ENCODE measurements around the gene ZNF714. TPM values are rescaled to one million over a fixed set of nuclear protein-coding genes. Genes with fewer than 3 reads are reported as not detected.
A peak's percentile ranks its signal among the peaks of the same experiment; 100 is the strongest.

The ZNF714 gene
- total and polyA plus RNA-seq, 9 of the 15 experiments (the other 6 are each of a cell fraction or from before 2014, with no cell fraction given), result 16.2 to 40.8 (median 28.9) TPM

DNA sequence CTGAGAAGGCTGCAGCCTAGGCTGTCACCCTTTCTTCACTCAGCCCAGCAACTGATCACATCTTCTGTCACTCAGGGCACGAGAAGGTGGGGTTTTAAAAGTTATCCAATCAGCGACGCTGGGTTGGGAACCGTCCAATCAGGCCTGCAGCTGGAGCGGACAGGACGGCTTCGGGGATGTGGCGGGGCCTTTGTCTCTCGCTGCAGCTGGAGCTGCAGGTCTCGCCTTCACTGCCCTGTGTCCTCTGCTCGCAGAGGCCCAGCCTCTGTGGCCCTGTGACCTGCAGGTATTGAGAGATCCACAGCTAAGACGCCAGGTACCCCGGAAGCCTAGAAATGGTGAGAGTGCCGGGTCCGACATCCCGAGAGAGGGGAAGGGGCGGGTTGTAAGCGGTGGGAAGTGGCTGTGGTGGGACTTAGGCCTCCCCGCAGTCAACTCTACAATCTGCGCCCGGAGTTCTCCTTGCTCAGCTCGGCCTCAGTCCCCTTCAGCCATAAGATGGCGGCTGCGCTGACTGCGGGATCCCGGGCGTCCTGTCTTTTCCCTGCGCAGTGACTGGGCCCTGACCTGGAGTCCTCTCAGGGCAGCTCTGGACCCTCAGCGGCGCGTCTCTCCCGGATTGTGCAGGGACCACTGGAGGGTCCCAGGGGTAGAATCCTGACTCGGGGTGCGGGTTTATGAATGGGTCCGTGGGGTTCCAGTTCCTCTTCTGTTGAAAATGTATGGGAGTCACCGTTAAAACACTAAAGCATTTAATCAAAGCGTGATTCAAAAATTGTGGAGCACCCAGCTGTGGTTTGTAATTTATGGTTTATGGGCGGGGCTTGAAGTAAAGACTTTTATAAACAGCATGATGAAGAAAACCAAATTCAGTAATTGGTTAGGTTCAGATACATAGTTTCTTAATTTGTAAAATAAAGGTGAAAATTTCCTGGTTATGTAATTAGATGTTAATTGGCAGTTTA lies at the start of gene ZNF714 (continued):
- TF ChIP-seq NR2C1 (IDR thresholded peaks at IDR 0.05) (no peak), NR2C1 (tag; IDR thresholded peaks at IDR 0.05) (no peak), ATF1 (CRISPR knock-in tag; IDR thresholded peaks at IDR 0.05) (no peak), ATF1 (tag; IDR thresholded peaks at IDR 0.05) (peak; percentile 63), HCFC1 (IDR thresholded peaks at IDR 0.05; ENCODE audit: low read depth, low read length) (no peak), BHLHE40 (IDR thresholded peaks at IDR 0.05; ENCODE audit: low read length) (no peak), POLR2AphosphoS5 (IDR thresholded peaks at IDR 0.05; ENCODE audit: control insufficient read depth, insufficient read depth, low read depth, low read length) (peak; percentile 79), NEUROD1 (IDR thresholded peaks at IDR 0.05; ENCODE audit: borderline replicate concordance, low read depth, low read length, partially characterized antibody) (peak; percentile 43), MTA2 (IDR thresholded peaks at IDR 0.05; ENCODE audit: low read depth) (no peak), NFIC (IDR thresholded peaks at IDR 0.05) (no peak; the same call in 1 of the 2 replicates), SIN3B (IDR thresholded peaks at IDR 0.05; ENCODE audit: low read depth) (no peak), PYGO2 (tag; IDR thresholded peaks at IDR 0.05) (no peak), ZNF23 (CRISPR knock-in tag; IDR thresholded peaks at IDR 0.05) (no peak), RBM25 (IDR thresholded peaks at IDR 0.05; ENCODE audit: low read depth, low read length, severe bottlenecking) (peak; percentile 38), CBX3 (IDR thresholded peaks at IDR 0.05; ENCODE audit: borderline replicate concordance in 1 of 2, low read length in 2 of 2) (0 out of 3 replicates have a peak, but pooled peaks of 1 of the 2 experiments have one; percentile 46), TEAD2 (tag; IDR thresholded peaks at IDR 0.05) (no peak)
- TF ChIP-seq, protein P1, sequence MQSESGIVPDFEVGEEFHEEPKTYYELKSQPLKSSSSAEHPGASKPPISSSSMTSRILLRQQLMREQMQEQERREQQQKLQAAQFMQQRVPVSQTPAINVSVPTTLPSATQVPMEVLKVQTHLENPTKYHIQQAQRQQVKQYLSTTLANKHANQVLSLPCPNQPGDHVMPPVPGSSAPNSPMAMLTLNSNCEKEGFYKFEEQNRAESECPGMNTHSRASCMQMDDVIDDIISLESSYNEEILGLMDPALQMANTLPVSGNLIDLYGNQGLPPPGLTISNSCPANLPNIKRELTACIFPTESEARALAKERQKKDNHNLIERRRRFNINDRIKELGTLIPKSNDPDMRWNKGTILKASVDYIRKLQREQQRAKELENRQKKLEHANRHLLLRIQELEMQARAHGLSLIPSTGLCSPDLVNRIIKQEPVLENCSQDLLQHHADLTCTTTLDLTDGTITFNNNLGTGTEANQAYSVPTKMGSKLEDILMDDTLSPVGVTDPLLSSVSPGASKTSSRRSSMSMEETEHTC (IDR thresholded peaks at IDR 0.05), result no peak
- TF ChIP-seq, protein P2, sequence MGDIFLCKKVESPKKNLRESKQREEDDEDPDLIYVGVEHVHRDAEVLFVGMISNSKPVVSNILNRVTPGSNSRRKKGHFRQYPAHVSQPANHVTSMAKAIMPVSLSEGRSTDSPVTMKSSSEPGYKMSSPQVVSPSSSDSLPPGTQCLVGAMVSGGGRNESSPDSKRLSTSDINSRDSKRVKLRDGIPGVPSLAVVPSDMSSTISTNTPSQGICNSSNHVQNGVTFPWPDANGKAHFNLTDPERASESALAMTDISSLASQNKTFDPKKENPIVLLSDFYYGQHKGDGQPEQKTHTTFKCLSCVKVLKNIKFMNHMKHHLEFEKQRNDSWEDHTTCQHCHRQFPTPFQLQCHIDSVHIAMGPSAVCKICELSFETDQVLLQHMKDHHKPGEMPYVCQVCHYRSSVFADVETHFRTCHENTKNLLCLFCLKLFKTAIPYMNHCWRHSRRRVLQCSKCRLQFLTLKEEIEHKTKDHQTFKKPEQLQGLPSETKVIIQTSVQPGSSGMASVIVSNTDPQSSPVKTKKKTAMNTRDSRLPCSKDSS (IDR thresholded peaks at IDR 0.05; ENCODE audit: low read depth, partially characterized antibody), result no peak
- TF ChIP-seq, protein P3, sequence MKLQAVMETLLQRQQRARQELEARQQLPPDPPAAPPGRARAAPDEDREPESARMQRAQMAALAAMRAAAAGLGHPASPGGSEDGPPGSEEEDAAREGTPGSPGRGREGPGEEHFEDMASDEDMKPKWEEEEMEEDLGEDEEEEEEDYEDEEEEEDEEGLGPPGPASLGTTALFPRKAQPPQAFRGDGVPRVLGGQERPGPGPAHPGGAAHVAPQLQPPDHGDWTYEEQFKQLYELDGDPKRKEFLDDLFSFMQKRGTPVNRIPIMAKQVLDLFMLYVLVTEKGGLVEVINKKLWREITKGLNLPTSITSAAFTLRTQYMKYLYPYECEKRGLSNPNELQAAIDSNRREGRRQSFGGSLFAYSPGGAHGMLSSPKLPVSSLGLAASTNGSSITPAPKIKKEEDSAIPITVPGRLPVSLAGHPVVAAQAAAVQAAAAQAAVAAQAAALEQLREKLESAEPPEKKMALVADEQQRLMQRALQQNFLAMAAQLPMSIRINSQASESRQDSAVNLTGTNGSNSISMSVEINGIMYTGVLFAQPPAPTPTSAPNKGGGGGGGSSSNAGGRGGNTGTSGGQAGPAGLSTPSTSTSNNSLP (IDR thresholded peaks at IDR 0.05; ENCODE audit: borderline replicate concordance, low read depth, low read length), result no peak
- TF ChIP-seq, protein P4, sequence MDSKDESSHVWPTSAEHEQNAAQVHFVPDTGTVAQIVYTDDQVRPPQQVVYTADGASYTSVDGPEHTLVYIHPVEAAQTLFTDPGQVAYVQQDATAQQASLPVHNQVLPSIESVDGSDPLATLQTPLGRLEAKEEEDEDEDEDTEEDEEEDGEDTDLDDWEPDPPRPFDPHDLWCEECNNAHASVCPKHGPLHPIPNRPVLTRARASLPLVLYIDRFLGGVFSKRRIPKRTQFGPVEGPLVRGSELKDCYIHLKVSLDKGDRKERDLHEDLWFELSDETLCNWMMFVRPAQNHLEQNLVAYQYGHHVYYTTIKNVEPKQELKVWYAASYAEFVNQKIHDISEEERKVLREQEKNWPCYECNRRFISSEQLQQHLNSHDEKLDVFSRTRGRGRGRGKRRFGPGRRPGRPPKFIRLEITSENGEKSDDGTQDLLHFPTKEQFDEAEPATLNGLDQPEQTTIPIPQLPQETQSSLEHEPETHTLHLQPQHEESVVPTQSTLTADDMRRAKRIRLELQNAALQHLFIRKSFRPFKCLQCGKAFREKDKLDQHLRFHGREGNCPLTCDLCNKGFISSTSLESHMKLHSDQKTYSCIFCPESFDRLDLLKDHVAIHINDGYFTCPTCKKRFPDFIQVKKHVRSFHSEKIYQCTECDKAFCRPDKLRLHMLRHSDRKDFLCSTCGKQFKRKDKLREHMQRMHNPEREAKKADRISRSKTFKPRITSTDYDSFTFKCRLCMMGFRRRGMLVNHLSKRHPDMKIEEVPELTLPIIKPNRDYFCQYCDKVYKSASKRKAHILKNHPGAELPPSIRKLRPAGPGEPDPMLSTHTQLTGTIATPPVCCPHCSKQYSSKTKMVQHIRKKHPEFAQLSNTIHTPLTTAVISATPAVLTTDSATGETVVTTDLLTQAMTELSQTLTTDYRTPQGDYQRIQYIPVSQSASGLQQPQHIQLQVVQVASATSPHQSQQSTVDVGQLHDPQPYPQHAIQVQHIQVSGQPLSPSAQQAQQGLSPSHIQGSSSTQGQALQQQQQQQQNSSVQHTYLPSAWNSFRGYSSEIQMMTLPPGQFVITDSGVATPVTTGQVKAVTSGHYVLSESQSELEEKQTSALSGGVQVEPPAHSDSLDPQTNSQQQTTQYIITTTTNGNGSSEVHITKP (IDR thresholded peaks at IDR 0.05; ENCODE audit: partially characterized antibody), result no peak

Data from K562 (cell line).